ENCODE measurements around the gene ST6GALNAC5.
"Not testable (repeated sequence)": the region's sequence is repeated elsewhere in the genome, so short reads cannot be mapped to it uniquely, and the experiment has no call there.

Gene ST6GALNAC5

GRCh38 chr1:76958828-76959227, 91.5 kb downstream of the ST6GALNAC5 start:
- no peak for TF ChIP-seq CTCF (conservative IDR thresholded peaks at IDR 0.05; ENCODE audit: low read depth, low read length)
- no peak overlapping the region for H3K4me3 ChIP-seq (ENCODE audit: low read depth, low read length)
- DNase-seq (ENCODE audit: low read depth), result no peak

- DNase-seq (ENCODE audit: low read depth), result no peak
- TF ChIP-seq CTCF (conservative IDR thresholded peaks at IDR 0.05; ENCODE audit: low read depth, low read length), result no peak
- H3K4me3 ChIP-seq (ENCODE audit: low read depth, low read length), result no peak overlapping the region
These were observed 92.3 kb downstream of the ST6GALNAC5 start for GRCh38 chr1:76959556-76959955.

GRCh38 chr1:76961181-76961819, 94.0 kb downstream of the ST6GALNAC5 start:
- no peak for DNase-seq (ENCODE audit: low read depth)
- no peak overlapping the region for H3K4me3 ChIP-seq (ENCODE audit: low read depth, low read length)
- TF ChIP-seq CTCF (conservative IDR thresholded peaks at IDR 0.05; ENCODE audit: low read depth, low read length), result no peak

GRCh38 chr1:76961820-76962207, 94.5 kb downstream of the ST6GALNAC5 start:
- no peak for DNase-seq (ENCODE audit: low read depth)
- H3K4me3 ChIP-seq (ENCODE audit: low read depth, low read length), result no peak overlapping the region
- TF ChIP-seq CTCF (conservative IDR thresholded peaks at IDR 0.05; ENCODE audit: low read depth, low read length), result no peak

- DNase-seq (ENCODE audit: low read depth); H3K4me3 ChIP-seq (ENCODE audit: low read depth, low read length): not testable (repeated sequence)
These were observed 114.0 kb downstream of the ST6GALNAC5 start for GRCh38 chr1:76981267-76981666.

- no peak for DNase-seq (ENCODE audit: low read depth)
- H3K4me3 ChIP-seq (ENCODE audit: low read depth, low read length), result no peak overlapping the region
- no peak for TF ChIP-seq CTCF (conservative IDR thresholded peaks at IDR 0.05; ENCODE audit: low read depth, low read length)
These were observed 122.7 kb downstream of the ST6GALNAC5 start for GRCh38 chr1:76989976-76990375.

GRCh38 chr1:76993036-76993435, 125.8 kb downstream of the ST6GALNAC5 start:
- no peak for TF ChIP-seq CTCF (conservative IDR thresholded peaks at IDR 0.05; ENCODE audit: low read depth, low read length)
- no peak for DNase-seq (ENCODE audit: low read depth)
- H3K4me3 ChIP-seq (ENCODE audit: low read depth, low read length), result no peak overlapping the region
